Measurements from ENCODE around the gene FGGY.

DNA sequence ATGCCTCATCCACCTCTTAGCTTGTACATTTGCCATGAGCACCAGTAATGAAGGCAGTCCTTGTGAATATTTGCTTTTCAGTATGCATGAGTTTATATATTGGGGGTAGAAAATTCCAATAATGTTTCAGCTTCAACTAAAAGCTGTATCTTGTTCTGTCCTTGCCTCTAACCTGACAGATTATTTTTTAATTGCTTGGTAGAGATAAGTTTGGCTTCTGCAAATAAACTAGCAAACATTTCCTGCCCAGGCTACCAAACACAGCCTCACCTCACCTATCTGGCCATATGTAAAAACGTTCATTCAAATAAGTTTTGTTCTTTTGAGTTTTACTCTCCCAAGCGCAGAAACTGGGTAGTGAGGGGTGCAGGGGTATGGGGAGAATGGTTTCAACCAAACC, 442.2 kb downstream of the FGGY start:
- TF ChIP-seq, protein P1, sequence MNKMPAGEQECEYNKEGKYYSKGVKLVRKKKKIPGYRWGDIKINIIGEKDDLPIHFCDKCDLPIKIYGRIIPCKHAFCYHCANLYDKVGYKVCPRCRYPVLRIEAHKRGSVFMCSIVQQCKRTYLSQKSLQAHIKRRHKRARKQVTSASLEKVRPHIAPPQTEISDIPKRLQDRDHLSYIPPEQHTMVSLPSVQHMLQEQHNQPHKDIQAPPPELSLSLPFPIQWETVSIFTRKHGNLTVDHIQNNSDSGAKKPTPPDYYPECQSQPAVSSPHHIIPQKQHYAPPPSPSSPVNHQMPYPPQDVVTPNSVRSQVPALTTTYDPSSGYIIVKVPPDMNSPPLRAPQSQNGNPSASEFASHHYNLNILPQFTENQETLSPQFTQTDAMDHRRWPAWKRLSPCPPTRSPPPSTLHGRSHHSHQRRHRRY (tag by site-specific recombination; IDR thresholded peaks at IDR 0.05) = no peak
- TF ChIP-seq, protein P2, sequence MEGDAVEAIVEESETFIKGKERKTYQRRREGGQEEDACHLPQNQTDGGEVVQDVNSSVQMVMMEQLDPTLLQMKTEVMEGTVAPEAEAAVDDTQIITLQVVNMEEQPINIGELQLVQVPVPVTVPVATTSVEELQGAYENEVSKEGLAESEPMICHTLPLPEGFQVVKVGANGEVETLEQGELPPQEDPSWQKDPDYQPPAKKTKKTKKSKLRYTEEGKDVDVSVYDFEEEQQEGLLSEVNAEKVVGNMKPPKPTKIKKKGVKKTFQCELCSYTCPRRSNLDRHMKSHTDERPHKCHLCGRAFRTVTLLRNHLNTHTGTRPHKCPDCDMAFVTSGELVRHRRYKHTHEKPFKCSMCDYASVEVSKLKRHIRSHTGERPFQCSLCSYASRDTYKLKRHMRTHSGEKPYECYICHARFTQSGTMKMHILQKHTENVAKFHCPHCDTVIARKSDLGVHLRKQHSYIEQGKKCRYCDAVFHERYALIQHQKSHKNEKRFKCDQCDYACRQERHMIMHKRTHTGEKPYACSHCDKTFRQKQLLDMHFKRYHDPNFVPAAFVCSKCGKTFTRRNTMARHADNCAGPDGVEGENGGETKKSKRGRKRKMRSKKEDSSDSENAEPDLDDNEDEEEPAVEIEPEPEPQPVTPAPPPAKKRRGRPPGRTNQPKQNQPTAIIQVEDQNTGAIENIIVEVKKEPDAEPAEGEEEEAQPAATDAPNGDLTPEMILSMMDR (tag by site-specific recombination; IDR thresholded peaks at IDR 0.05) = no peak
- TF ChIP-seq, protein P3, sequence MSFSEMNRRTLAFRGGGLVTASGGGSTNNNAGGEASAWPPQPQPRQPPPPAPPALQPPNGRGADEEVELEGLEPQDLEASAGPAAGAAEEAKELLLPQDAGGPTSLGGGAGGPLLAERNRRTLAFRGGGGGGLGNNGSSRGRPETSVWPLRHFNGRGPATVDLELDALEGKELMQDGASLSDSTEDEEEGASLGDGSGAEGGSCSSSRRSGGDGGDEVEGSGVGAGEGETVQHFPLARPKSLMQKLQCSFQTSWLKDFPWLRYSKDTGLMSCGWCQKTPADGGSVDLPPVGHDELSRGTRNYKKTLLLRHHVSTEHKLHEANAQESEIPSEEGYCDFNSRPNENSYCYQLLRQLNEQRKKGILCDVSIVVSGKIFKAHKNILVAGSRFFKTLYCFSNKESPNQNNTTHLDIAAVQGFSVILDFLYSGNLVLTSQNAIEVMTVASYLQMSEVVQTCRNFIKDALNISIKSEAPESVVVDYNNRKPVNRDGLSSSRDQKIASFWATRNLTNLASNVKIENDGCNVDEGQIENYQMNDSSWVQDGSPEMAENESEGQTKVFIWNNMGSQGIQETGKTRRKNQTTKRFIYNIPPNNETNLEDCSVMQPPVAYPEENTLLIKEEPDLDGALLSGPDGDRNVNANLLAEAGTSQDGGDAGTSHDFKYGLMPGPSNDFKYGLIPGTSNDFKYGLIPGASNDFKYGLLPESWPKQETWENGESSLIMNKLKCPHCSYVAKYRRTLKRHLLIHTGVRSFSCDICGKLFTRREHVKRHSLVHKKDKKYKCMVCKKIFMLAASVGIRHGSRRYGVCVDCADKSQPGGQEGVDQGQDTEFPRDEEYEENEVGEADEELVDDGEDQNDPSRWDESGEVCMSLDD (tag by site-specific recombination; IDR thresholded peaks at IDR 0.05) = no peak
- TF ChIP-seq KLF9 (tag by site-specific recombination; IDR thresholded peaks at IDR 0.05; ENCODE audit: low read depth) (no peak), ZNF664 (tag by site-specific recombination; IDR thresholded peaks at IDR 0.05) (no peak), YY1 (tag by site-specific recombination; IDR thresholded peaks at IDR 0.05) (no peak), ZBTB8A (tag by site-specific recombination; IDR thresholded peaks at IDR 0.05) (no peak), REST (tag by site-specific recombination; IDR thresholded peaks at IDR 0.05) (no peak), ZNF843 (tag by site-specific recombination; IDR thresholded peaks at IDR 0.05) (no peak)
- TF ChIP-seq, protein P4, sequence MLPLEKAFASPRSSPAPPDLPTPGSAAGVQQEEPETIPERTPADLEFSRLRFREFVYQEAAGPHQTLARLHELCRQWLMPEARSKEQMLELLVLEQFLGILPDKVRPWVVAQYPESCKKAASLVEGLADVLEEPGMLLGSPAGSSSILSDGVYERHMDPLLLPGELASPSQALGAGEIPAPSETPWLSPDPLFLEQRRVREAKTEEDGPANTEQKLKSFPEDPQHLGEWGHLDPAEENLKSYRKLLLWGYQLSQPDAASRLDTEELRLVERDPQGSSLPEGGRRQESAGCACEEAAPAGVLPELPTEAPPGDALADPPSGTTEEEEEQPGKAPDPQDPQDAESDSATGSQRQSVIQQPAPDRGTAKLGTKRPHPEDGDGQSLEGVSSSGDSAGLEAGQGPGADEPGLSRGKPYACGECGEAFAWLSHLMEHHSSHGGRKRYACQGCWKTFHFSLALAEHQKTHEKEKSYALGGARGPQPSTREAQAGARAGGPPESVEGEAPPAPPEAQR (tag by site-specific recombination; IDR thresholded peaks at IDR 0.05) = no peak

Measured in HEK293 (cell line).